Upper lobe of right lung (tissue), 1 donor: ENCODE data around the gene RABGEF1. TPM values are rescaled to one million over a fixed set of nuclear protein-coding genes. Genes with fewer than 3 reads are reported as not detected.
A peak's percentile ranks its signal among the peaks of the same experiment; 100 is the strongest.
"Not testable (repeated sequence)": the region's sequence is repeated elsewhere in the genome, so short reads cannot be mapped to it uniquely, and the experiment has no call there.

Experiments used
- ATAC-seq: fragments of 200-7000 bp; cut with Tn5 transposase; one replicate; pipeline ENCODE4 v1.9.1; 2020; ENCODE audit warnings: mild to moderate bottlenecking, moderate library complexity
- DNase-seq: peaks from one replicate; pipeline ENCODE4 v3.0.0-alpha.2; 2020
- H3K27ac ChIP-seq: fragments of 200-600 bp; one replicate; pipeline ENCODE4 v1.8.0; 2022
- H3K27me3 ChIP-seq: fragments of 200-600 bp; one replicate; pipeline ENCODE4 v1.8.0; 2022; ENCODE audit warnings: mild to moderate bottlenecking
- H3K36me3 ChIP-seq: fragments of 200-600 bp; one replicate; pipeline ENCODE4 v1.8.0; 2022
- H3K4me1 ChIP-seq: fragments of 200-600 bp; one replicate; pipeline ENCODE4 v1.8.0; 2022
- H3K4me3 ChIP-seq: fragments of 200-600 bp; one replicate; pipeline ENCODE4 v1.8.0; 2022; ENCODE audit warnings: mild to moderate bottlenecking
- H3K9me3 ChIP-seq: fragments of 200-600 bp; one replicate; pipeline ENCODE4 v1.8.0; 2022
- CTCF ChIP-seq: fragments of 200-600 bp; IDR thresholded peaks from one replicate; pipeline ENCODE4 v1.8.0; 2022; ENCODE audit warnings: antibody characterized with exemption
- intact Hi-C: fragments of 100-400 bp; cut with DNase I; formaldehyde crosslinking; loops from one replicate; pipeline ENCODE4 v1.11.0; 2022
- long read RNA-seq: library from polyadenylated mRNA; unstranded; transcript quantifications from one replicate; pipeline ENCODE4 v2.0.0, GENCODE V29; 2021
- total RNA-seq: library from RNA; stranded (reverse); fragmentation: NEBNext Ultra II Directional; extraction: Animal tissue kit (Norgen Biotek cat#: 25700); gene quantifications from one replicate; pipeline ENCODE4 v1.2.1, GENCODE V29; 2021
- donor health status: DM: no; HTN: yes; CAD: no; lungs with severe emphysema.

Gene RABGEF1
- total RNA-seq, result 23.1 TPM
- long read RNA-seq, transcript RABGEF1-201 (9 exons, 3,733 nt), result major isoform, 18 of 50 reads
- long read RNA-seq, partial matches to known transcripts, result 5 of 50 reads
- long read RNA-seq, other reads (novel, unspliced or antisense), result 26 of 50 reads

DNA sequence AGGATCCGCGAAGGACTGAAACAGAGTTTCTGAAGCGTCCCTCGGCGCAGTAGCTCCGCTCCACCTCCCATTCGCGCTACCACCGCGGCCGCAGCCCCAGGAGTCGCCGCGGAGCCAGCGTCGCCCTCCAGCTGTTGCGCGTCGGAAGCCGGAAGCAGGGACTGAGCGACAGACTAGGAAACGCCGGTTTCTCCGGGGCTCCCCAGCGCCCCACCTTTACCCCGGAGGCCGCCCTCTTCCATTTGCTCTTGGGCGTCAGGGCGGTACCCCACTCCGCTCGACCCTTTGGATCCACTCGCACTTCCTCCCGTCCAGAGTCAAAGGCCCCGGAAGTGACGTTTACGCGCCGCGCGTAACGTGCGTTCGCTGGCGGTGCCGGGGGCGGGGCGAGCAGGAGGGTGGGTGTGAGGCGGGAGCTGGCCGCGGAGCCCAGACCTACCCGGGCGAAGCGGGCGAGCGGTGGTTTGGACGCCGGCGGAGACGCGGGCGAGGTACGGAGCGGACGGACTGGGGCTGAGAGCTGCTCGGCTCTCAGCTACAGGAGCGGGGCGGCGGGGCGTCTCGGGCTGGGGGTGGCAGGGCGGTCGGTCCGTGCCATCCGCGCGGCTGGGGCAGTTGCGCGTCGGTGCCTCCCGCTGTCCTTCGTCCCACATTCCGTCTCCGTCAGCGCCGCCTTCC is at the start of gene RABGEF1:
Gene RABGEF1, plus strand, starts transcription at position 432 of the 678 bp plus-strand sequence. CDS start 31,167 bp downstream, outside the sequence.
- peaks cover 14% of the 10 kb centered on the region for H3K4me1 ChIP-seq
- ATAC-seq (peak; percentile 96), DNase-seq (peak; percentile 100)
- intact Hi-C loops, result no loop called here
- no peaks in the 10 kb centered on the region for H3K36me3 ChIP-seq
- peak within 1 kb of the TSS; percentile 95 for H3K4me3 ChIP-seq
- TF ChIP-seq CTCF, result no peak
- H3K27me3 ChIP-seq, result no peaks in the 10 kb centered on the region
- peak within 1 kb of the TSS; percentile 98 for H3K27ac ChIP-seq
- H3K9me3 ChIP-seq, result peaks cover 9% of the 10 kb centered on the region

GRCh38 chr7:66693331-66693730 is 47.2 kb upstream of the RABGEF1 start:
- Histone ChIP-seq H3K4me1 (no peaks in the 10 kb centered on the region), H3K9me3 (no peaks in the 10 kb centered on the region), H3K36me3 (no peaks in the 10 kb centered on the region), H3K27ac (no peak overlapping the region), H3K27me3 (no peaks in the 10 kb centered on the region), H3K4me3 (no peak overlapping the region)
- ATAC-seq (no peak), DNase-seq (no peak)
- intact Hi-C loops, result no loop called here
- TF ChIP-seq CTCF, result no peak

DNA sequence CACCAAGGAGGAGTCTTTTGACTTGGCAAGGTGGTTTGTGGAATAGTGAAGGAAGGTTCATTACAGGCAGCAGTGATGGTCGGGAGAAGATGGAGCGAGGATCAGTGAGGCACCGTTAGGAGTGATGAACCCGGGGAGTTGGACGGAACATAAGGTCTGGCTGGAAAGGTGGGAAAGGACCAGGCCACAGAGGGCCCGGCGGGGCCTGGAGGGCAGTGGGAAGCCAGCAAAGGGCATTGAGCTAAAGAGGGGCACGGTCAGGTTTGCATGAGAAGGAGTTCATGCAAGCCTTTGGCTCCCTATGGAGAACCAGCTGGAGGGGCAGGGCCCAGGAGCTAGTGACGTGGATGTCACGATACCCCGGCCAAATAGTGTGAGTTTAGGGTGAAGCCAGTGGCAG is 46.2 kb upstream of the RABGEF1 start:
- intact Hi-C loops, result no loop called here
- H3K36me3 ChIP-seq, result no peaks in the 10 kb centered on the region
- no peaks in the 10 kb centered on the region for H3K27me3 ChIP-seq
- ATAC-seq (no peak), DNase-seq (no peak)
- H3K27ac ChIP-seq, result no peak overlapping the region
- no peaks in the 10 kb centered on the region for H3K9me3 ChIP-seq
- no peaks in the 10 kb centered on the region for H3K4me1 ChIP-seq
- TF ChIP-seq CTCF, result no peak
- H3K4me3 ChIP-seq, result no peak overlapping the region

DNA sequence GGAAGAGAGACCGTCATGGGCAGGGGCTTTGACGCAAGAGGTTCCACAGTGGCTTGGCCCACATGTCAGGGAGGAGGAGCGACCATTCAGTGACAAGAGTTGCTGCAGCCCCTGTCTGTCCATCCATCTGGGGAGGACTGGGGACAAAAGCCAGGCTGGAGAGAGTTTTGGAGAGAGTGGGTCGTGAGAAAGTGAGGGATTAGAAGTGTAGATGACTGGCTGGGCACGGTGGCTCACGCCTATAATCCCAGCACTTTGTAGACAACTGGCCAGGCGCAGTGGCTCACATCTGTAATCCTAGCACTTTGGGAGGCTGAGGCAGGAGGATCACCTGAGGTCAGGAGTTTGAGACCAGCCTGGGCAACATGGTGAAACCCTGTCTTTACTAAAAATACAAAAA is 45.1 kb upstream of the RABGEF1 start:
- H3K36me3 ChIP-seq, H3K4me1 ChIP-seq, H3K27me3 ChIP-seq, H3K4me3 ChIP-seq, ATAC-seq, intact Hi-C loops, DNase-seq, H3K27ac ChIP-seq, H3K9me3 ChIP-seq: not testable (repeated sequence)

GRCh38 chr7:66696134-66696533 is 44.4 kb upstream of the RABGEF1 start:
- intact Hi-C loops, ATAC-seq, H3K27me3 ChIP-seq, H3K36me3 ChIP-seq, H3K9me3 ChIP-seq, H3K4me1 ChIP-seq, H3K27ac ChIP-seq, DNase-seq, H3K4me3 ChIP-seq: not testable (repeated sequence)

DNA sequence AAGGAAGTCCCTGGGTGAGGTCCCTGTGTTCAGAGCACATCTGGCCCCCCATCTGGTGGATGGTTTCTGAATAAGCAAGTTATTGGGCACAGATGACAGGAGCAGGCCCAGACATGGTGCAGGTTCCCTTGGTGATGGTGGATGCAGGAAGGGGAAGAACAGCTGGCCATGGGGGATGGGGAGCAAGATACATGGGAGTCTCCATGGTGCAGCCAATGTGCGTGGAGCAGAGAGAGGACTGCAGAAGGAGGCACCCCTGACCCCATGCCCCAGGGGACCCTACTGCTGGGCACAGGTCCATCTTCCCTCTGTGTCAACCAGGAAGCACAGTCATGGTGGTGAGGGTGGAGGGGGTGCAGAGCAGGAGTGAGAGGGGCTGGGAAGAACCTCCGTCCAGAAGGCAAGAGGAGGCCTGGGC is 43.8 kb upstream of the RABGEF1 start:
- Histone ChIP-seq H3K27me3 (no peaks in the 10 kb centered on the region), H3K4me1 (no peaks in the 10 kb centered on the region), H3K36me3 (no peaks in the 10 kb centered on the region), H3K9me3 (no peaks in the 10 kb centered on the region), H3K27ac (no peak overlapping the region), H3K4me3 (no peak overlapping the region)
- no peak for DNase-seq
- peak; percentile 6 for ATAC-seq
- no peak for TF ChIP-seq CTCF
- intact Hi-C loops, result no loop called here
